Measurements from ENCODE around the gene SIN3B.

The SIN3B gene

GRCh38 chr19:16804176-16804575, 25.0 kb upstream of the SIN3B start:
- H3K27me3 ChIP-seq (ENCODE audit: control insufficient read depth, insufficient read depth, low read length), result no peaks in the 10 kb centered on the region
- no peak for TF ChIP-seq CTCF (IDR thresholded peaks at IDR 0.05)

GRCh38 chr19:16807549-16808284, 21.5 kb upstream of the SIN3B start:
- Histone ChIP-seq H3K79me2 (no peaks in the 10 kb centered on the region), H2AFZ (no peak overlapping the region), H3K27ac (no peak overlapping the region), H3K9ac (no peak overlapping the region), H3K4me1 (no peaks in the 10 kb centered on the region), H3K27me3 (ENCODE audit: control insufficient read depth, insufficient read depth, low read length) (no peaks in the 10 kb centered on the region), H3K4me2 (ENCODE audit: low read length) (no peak overlapping the region), H3K9me3 (ENCODE audit: control insufficient read depth, low read length) (no peaks in the 10 kb centered on the region), H3K36me3 (ENCODE audit: control insufficient read depth, insufficient read depth, low read length) (no peaks in the 10 kb centered on the region), H3K4me3 (ENCODE audit: low read depth, low read length) (no peak overlapping the region)
- TF ChIP-seq CTCF (IDR thresholded peaks at IDR 0.05), result no peak

More at GRCh38 chr19:16804176-16804575, 25.0 kb upstream of the SIN3B start:
- Histone ChIP-seq H3K79me2 (no peaks in the 10 kb centered on the region), H3K9ac (no peak overlapping the region), H3K4me3 (ENCODE audit: low read depth, low read length) (no peak overlapping the region), H3K4me1 (no peaks in the 10 kb centered on the region), H3K4me2 (ENCODE audit: low read length) (no peak overlapping the region), H3K27ac (no peak overlapping the region), H3K9me3 (ENCODE audit: control insufficient read depth, low read length) (no peaks in the 10 kb centered on the region), H2AFZ (no peak overlapping the region), H3K36me3 (ENCODE audit: control insufficient read depth, insufficient read depth, low read length) (no peaks in the 10 kb centered on the region)

GRCh38 chr19:16814526-16815100, 14.6 kb upstream of the SIN3B start:
- no peaks in the 10 kb centered on the region for H3K4me1 ChIP-seq
- no peak for TF ChIP-seq CTCF (IDR thresholded peaks at IDR 0.05)

GRCh38 chr19:16820056-16820455, 9.1 kb upstream of the SIN3B start:
- Histone ChIP-seq H3K79me2 (no peaks in the 10 kb centered on the region), H3K4me2 (ENCODE audit: low read length) (no peak overlapping the region), H3K27ac (no peak overlapping the region), H3K36me3 (ENCODE audit: control insufficient read depth, insufficient read depth, low read length) (no peaks in the 10 kb centered on the region), H3K9ac (no peak overlapping the region), H3K27me3 (ENCODE audit: control insufficient read depth, insufficient read depth, low read length) (no peaks in the 10 kb centered on the region), H3K4me3 (ENCODE audit: low read depth, low read length) (no peak overlapping the region), H3K9me3 (ENCODE audit: control insufficient read depth, low read length) (no peaks in the 10 kb centered on the region), H3K4me1 (peaks cover 6% of the 10 kb centered on the region), H2AFZ (no peak overlapping the region)
- TF ChIP-seq CTCF (IDR thresholded peaks at IDR 0.05), result no peak

More at GRCh38 chr19:16814526-16815100, 14.6 kb upstream of the SIN3B start:
- no peak overlapping the region for H2AFZ ChIP-seq
- no peak overlapping the region for H3K4me2 ChIP-seq (ENCODE audit: low read length)
- no peak overlapping the region for H3K27ac ChIP-seq
- no peaks in the 10 kb centered on the region for H3K27me3 ChIP-seq (ENCODE audit: control insufficient read depth, insufficient read depth, low read length)
- H3K79me2 ChIP-seq, result no peaks in the 10 kb centered on the region
- no peak overlapping the region for H3K9ac ChIP-seq
- no peaks in the 10 kb centered on the region for H3K36me3 ChIP-seq (ENCODE audit: control insufficient read depth, insufficient read depth, low read length)
- H3K4me3 ChIP-seq (ENCODE audit: low read depth, low read length), result no peak overlapping the region
- peaks cover 4% of the 10 kb centered on the region for H3K9me3 ChIP-seq (ENCODE audit: control insufficient read depth, low read length)

Data from parathyroid adenoma (tissue), 2 donors.